HS-5 (cell line): ENCODE results near the gene FBXO22.
"Not testable (repeated sequence)": the region's sequence is repeated elsewhere in the genome, so short reads cannot be mapped to it uniquely, and the experiment has no call there.

Experiments used
- DNase-seq: peaks from one replicate; pipeline ENCODE4 v3.0.0-alpha.2; 2012; ENCODE audit warnings: low read depth

Gene FBXO22

GRCh38 chr15:75981149-75981815, 77.6 kb downstream of the FBXO22 start:
- DNase-seq: no peak

- DNase-seq: no peak
Measured at GRCh38 chr15:75982468-75982867, 78.8 kb downstream of the FBXO22 start.

- DNase-seq: not testable (repeated sequence)
Measured at GRCh38 chr15:75984706-75985105, 81.0 kb downstream of the FBXO22 start.

- no peak for DNase-seq
Measured at GRCh38 chr15:75985971-75986370, 82.3 kb downstream of the FBXO22 start.

DNA sequence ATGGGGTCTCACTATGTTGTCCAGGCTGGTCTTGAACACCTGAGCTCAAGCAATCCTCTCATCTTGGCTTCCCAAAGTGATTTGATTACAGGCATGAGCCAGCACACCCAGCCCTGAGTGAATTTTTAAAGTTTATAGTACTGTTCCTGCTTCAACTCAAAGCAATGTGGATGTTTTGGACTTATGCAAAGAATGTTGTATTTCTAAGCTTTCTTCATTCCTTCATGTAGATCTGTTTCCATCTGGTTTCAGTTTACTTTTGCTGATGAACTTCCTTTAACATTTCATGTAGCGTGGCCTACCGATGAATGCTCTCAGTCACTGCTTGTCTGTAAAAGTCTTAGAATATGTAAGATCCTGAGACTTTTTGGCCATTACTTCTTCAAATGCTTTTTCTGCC, 85.4 kb downstream of the FBXO22 start:
- DNase-seq: no peak

DNA sequence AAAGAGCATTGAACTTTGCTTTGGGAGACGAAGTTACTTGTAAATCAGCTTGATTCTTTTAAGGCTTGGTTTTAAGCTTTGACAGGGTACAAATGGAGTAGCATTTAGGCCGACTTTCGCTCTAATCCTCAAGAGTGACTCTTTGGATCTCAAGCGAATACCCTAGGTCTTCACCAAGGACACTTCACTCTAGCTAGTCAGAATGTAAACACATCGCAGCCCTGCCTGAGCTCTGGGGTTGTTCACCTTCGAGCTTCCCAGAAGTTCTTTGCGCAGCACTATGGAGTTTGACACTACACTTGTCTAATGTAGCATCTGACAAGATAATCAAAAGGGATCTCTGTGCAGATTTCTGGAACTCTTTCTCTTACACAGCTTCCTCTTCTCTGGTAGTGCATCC, 86.2 kb downstream of the FBXO22 start:
- DNase-seq: no peak
